Measurements from ENCODE around the gene PCDH15.

DNA sequence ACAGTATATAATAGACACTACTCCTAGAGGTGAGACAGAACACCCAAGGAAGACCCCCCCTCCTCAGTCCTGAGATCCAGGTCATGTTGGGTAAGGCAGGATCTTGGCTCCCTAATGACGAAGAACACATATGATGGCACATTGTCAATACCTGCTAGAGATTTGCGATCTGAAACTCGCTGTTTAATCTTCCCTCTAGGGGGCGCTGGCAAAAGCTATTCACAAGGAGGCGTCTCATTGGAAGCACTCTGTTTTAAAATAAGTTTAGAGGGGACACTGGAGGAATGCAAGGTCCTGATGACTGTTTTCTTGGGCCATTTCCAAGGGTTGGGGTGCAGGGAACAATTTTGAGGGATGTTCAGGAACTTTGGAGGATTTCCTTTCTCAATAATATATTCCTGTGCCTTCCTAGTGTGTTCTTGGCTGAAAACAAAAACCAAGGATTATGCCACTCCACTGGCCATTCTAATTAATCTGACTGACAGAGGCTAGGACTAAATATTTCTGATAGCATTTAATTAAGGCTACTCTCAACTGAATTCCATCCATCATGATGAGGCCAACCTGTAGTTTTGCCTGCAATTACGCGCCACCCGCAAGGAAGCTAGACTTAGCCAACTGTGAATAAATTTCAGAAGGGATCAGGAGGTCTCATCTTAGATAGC, 1014.7 kb downstream of the PCDH15 start:
- TF ChIP-seq YY1 (IDR thresholded peaks at IDR 0.05; ENCODE audit: insufficient read depth, insufficient read length) (no peak), SUZ12 (IDR thresholded peaks at IDR 0.05; ENCODE audit: extremely low read depth, insufficient read depth, insufficient read length) (no peak)

All from NT2/D1 (cell line).